ENCODE data around the gene SRP9. TPM values are rescaled to one million over a fixed set of nuclear protein-coding genes. Genes with fewer than 3 reads are reported as not detected.
"Not testable (repeated sequence)": the region's sequence is repeated elsewhere in the genome, so short reads cannot be mapped to it uniquely, and the experiment has no call there.

The SRP9 gene
- total RNA-seq, 2 experiments from 2014 or later = 263 to 308 TPM

- peaks cover 4% of the 10 kb centered on the region for H3K27me3 Mint-ChIP-seq
- CTCF ChIA-PET = interaction anchor here (0.6 to 1.1 kb wide), 4 partner anchors 14 to 1661 kb away, joined by 3 to 5 read pairs (median 3); partner anchors contain the start of gene SRP9
- H3K27ac Mint-ChIP-seq = no peak overlapping the region
- H3K4me1 Mint-ChIP-seq = peaks cover 8% of the 10 kb centered on the region
- H3K36me3 Mint-ChIP-seq (ENCODE audit: low read depth) = no peaks in the 10 kb centered on the region
- intact Hi-C loops (cut with DNase I, micrococcal nuclease) = no loop called here
- DNase-seq (no peak), ATAC-seq (no peak)
- no peaks in the 10 kb centered on the region for H3K9me3 Mint-ChIP-seq (ENCODE audit: low read depth)
- POLR2A ChIA-PET = no interaction called here
- no peak overlapping the region for H3K4me3 Mint-ChIP-seq
Measured at GRCh38 chr1:225811622-225812487, 34.2 kb downstream of the SRP9 start.

- POLR2A ChIA-PET = no interaction called here
- Mint-ChIP-seq H3K9me3 (ENCODE audit: low read depth) (no peaks in the 10 kb centered on the region), H3K27ac (no peak overlapping the region), H3K36me3 (ENCODE audit: low read depth) (no peaks in the 10 kb centered on the region), H3K27me3 (peaks cover 4% of the 10 kb centered on the region), H3K4me1 (peaks cover 10% of the 10 kb centered on the region), H3K4me3 (no peak overlapping the region)
- CTCF ChIA-PET = interaction anchor here (0.6 to 1.4 kb wide), 2 partner anchors 35 to 334 kb away, joined by 3 read pairs; partner anchors contain the start of gene SRP9
- intact Hi-C loops (cut with DNase I, micrococcal nuclease) = no loop called here
- no peak for DNase-seq
- no peak for ATAC-seq
Measured at GRCh38 chr1:225812488-225813213, 35.0 kb downstream of the SRP9 start.

- ATAC-seq (no peak), DNase-seq (no peak)
- H3K27me3 Mint-ChIP-seq = peaks cover 4% of the 10 kb centered on the region
- CTCF ChIA-PET = interaction anchor here (0.6 to 1.4 kb wide), 3 partner anchors 9 to 334 kb away, joined by 3 read pairs; no protein-coding TSS in a partner anchor
- POLR2A ChIA-PET = no interaction called here
- H3K4me3 Mint-ChIP-seq = no peak overlapping the region
- peaks cover 12% of the 10 kb centered on the region for H3K4me1 Mint-ChIP-seq
- H3K27ac Mint-ChIP-seq = no peak overlapping the region
- intact Hi-C loops (cut with DNase I, micrococcal nuclease) = no loop called here
- H3K36me3 Mint-ChIP-seq (ENCODE audit: low read depth) = no peaks in the 10 kb centered on the region
- no peaks in the 10 kb centered on the region for H3K9me3 Mint-ChIP-seq (ENCODE audit: low read depth)
Measured at GRCh38 chr1:225813214-225813964, 35.8 kb downstream of the SRP9 start.

GRCh38 chr1:225814381-225814780, 36.8 kb downstream of the SRP9 start:
- DNase-seq = no peak
- Mint-ChIP-seq H3K4me1 (peaks cover 12% of the 10 kb centered on the region), H3K4me3 (no peak overlapping the region), H3K36me3 (ENCODE audit: low read depth) (no peaks in the 10 kb centered on the region), H3K27me3 (peaks cover 4% of the 10 kb centered on the region), H3K9me3 (ENCODE audit: low read depth) (no peaks in the 10 kb centered on the region), H3K27ac (no peak overlapping the region)
- ATAC-seq = no peak
- ChIA-PET POLR2A (no interaction called here), CTCF (interaction anchor here (1.4 kb wide), 1 partner anchor 335 kb away, joined by 3 read pairs; no protein-coding TSS in a partner anchor)
- intact Hi-C loops (cut with DNase I, micrococcal nuclease) = no loop called here

- H3K27ac Mint-ChIP-seq; H3K27me3 Mint-ChIP-seq; DNase-seq; H3K36me3 Mint-ChIP-seq (ENCODE audit: low read depth); POLR2A ChIA-PET; H3K4me3 Mint-ChIP-seq; CTCF ChIA-PET; H3K9me3 Mint-ChIP-seq (ENCODE audit: low read depth); intact Hi-C loops (cut with DNase I, micrococcal nuclease); H3K4me1 Mint-ChIP-seq; ATAC-seq: not testable (repeated sequence)
Measured at GRCh38 chr1:225815090-225815489, 37.5 kb downstream of the SRP9 start.

- Mint-ChIP-seq H3K27ac (no peak overlapping the region), H3K36me3 (ENCODE audit: low read depth) (no peaks in the 10 kb centered on the region), H3K4me3 (no peak overlapping the region), H3K9me3 (ENCODE audit: low read depth) (no peaks in the 10 kb centered on the region), H3K4me1 (peaks cover 3% of the 10 kb centered on the region), H3K27me3 (peaks cover 2% of the 10 kb centered on the region)
- CTCF ChIA-PET = interaction anchor here (0.6 to 0.7 kb wide), 2 partner anchors 121 to 804 kb away, joined by 3 read pairs; no protein-coding TSS in a partner anchor
- intact Hi-C loops (cut with DNase I, micrococcal nuclease) = no loop called here
- POLR2A ChIA-PET = no interaction called here
- no peak for ATAC-seq
- no peak for DNase-seq
Measured at GRCh38 chr1:225815526-225816178, 38.0 kb downstream of the SRP9 start.

DNA sequence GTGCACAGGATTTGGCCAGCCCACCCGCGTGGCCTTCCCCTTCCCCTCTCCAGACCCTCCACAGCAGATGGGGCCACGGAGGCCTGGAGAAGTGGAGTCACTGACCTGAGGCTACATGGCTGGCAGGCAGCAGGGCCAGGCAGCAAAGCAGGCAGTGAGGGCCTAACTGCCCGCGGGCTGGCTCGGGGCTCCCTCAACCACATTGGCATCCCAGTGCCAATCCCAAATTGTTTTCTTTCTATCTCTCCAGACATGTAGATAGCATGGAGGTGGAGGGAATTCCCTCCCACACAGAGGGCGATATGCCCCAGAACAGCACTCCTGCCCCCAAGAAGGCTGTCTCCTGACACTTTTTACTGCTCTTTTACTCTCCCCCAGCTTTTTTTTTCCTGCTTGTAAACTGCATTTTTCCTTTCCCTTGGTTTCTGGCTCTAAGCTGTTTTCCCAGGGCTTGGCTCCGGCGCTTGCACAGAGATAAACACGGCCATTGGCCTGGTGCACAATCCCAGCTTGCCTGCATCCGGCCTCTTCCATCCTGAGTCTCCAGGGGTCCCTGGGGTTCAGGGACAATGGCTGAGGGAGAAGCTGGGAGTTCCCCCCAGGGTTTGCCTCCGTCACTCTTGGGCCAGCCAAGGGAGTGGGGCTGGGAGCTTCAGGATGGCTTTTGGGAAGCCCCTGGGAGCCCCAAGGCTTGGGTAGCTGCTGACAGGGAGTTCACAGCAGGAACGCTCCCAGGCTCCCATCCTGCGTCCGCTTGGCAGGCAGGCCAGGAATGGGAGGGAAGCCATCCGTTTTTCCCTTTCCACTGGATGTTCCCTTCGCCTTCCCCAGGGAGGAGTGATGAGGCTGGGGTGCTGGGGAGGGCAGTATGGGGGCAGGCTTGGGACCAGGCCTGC, 39.3 kb downstream of the SRP9 start:
- ATAC-seq = no peak
- H3K4me1 Mint-ChIP-seq = peaks cover 3% of the 10 kb centered on the region
- DNase-seq = no peak
- CTCF ChIA-PET = interaction anchor here (0.6 kb wide), 1 partner anchor 120 kb away, joined by 3 read pairs; no protein-coding TSS in a partner anchor
- no peaks in the 10 kb centered on the region for H3K27me3 Mint-ChIP-seq
- H3K36me3 Mint-ChIP-seq (ENCODE audit: low read depth) = no peaks in the 10 kb centered on the region
- POLR2A ChIA-PET = no interaction called here
- no peak overlapping the region for H3K27ac Mint-ChIP-seq
- H3K4me3 Mint-ChIP-seq = no peak overlapping the region
- intact Hi-C loops (cut with DNase I, micrococcal nuclease) = no loop called here
- H3K9me3 Mint-ChIP-seq (ENCODE audit: low read depth) = no peaks in the 10 kb centered on the region

- no peaks in the 10 kb centered on the region for H3K27me3 Mint-ChIP-seq
- peak; percentile 47 for ATAC-seq
- ChIA-PET POLR2A (no interaction called here), CTCF (no interaction called here)
- intact Hi-C loops (cut with DNase I, micrococcal nuclease) = no loop called here
- no peaks in the 10 kb centered on the region for H3K9me3 Mint-ChIP-seq (ENCODE audit: low read depth)
- H3K4me1 Mint-ChIP-seq = peaks cover 3% of the 10 kb centered on the region
- no peaks in the 10 kb centered on the region for H3K36me3 Mint-ChIP-seq (ENCODE audit: low read depth)
- DNase-seq = no peak
- H3K27ac Mint-ChIP-seq = no peak overlapping the region
- H3K4me3 Mint-ChIP-seq = no peak overlapping the region
Measured at GRCh38 chr1:225817611-225818061, 40.0 kb downstream of the SRP9 start.

DNA sequence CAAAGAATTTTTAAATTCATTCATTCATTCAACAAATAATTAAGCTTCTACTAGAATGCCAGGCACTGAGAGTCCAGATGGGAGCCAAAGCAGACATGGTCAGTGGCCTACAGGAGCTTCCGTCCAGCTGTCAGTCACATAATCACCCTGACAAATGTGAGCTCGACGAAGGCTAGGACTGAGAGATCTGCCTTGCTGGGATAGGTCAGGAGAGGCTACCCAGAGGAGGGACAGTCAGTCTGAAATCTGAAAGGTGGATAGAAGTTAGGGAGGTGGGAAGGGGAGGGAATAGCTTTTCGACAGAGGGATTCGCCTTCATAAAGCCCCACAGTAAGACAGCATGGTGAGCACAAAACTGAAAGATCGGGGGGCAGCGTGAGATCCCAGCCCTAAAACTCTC, 40.6 kb downstream of the SRP9 start:
- Mint-ChIP-seq H3K36me3 (ENCODE audit: low read depth) (no peaks in the 10 kb centered on the region), H3K27me3 (no peaks in the 10 kb centered on the region), H3K9me3 (ENCODE audit: low read depth) (no peaks in the 10 kb centered on the region), H3K4me1 (peaks cover 3% of the 10 kb centered on the region), H3K27ac (no peak overlapping the region), H3K4me3 (no peak overlapping the region)
- CTCF ChIA-PET = interaction anchor here (0.7 to 1.0 kb wide), 2 partner anchors 10 to 57 kb away, joined by 3 read pairs; no protein-coding TSS in a partner anchor
- no peak for DNase-seq
- intact Hi-C loops (cut with DNase I, micrococcal nuclease) = no loop called here
- POLR2A ChIA-PET = no interaction called here
- ATAC-seq = no peak

- H3K27me3 Mint-ChIP-seq = no peaks in the 10 kb centered on the region
- no peaks in the 10 kb centered on the region for H3K36me3 Mint-ChIP-seq (ENCODE audit: low read depth)
- intact Hi-C loops (cut with DNase I, micrococcal nuclease) = no loop called here
- CTCF ChIA-PET = no interaction called here
- no peak overlapping the region for H3K27ac Mint-ChIP-seq
- H3K9me3 Mint-ChIP-seq (ENCODE audit: low read depth) = no peaks in the 10 kb centered on the region
- DNase-seq (no peak), ATAC-seq (no peak)
- POLR2A ChIA-PET = no interaction called here
- H3K4me1 Mint-ChIP-seq = peaks cover 3% of the 10 kb centered on the region
- no peak overlapping the region for H3K4me3 Mint-ChIP-seq
Measured at GRCh38 chr1:225819346-225820192, 41.9 kb downstream of the SRP9 start.

All from activated CD4-positive, alpha-beta T cell treated with anti-CD3 and anti-CD28 coated beads for 36 hours (primary cell).